Spinal cord (tissue), 10 donors: Measurements from ENCODE around the gene HOXB8. TPM values are rescaled to one million over a fixed set of nuclear protein-coding genes. Genes with fewer than 3 reads are reported as not detected.

ENCODE experiments used
- DNase-seq, 6 donors: peaks; one replicate each; pipeline versions ENCODE4 v3.0.0 to v3.0.0-alpha.2; 2013 to 2015; ENCODE audit warnings: low spot score in 6 of 6, low read depth in 4 of 6
- H3K27ac ChIP-seq: one replicate; pipeline ENCODE4 v1.5.1; 2013; ENCODE audit warnings: low read depth, low read length, control low read depth
- H3K27me3 ChIP-seq: one replicate; pipeline ENCODE4 v1.6.1; 2013; ENCODE audit warnings: low read length; ENCODE audit not compliant: control insufficient read depth, insufficient read depth
- H3K36me3 ChIP-seq: one replicate; pipeline ENCODE4 v1.6.1; 2013; ENCODE audit warnings: low read length; ENCODE audit not compliant: control insufficient read depth, insufficient read depth
- H3K4me1 ChIP-seq: one replicate; pipeline ENCODE4 v1.6.1; 2013; ENCODE audit warnings: low read length; ENCODE audit not compliant: control insufficient read depth, insufficient read depth
- H3K4me3 ChIP-seq: one replicate; pipeline ENCODE4 v1.5.1; 2013; ENCODE audit warnings: low read depth, low read length, control low read depth
- H3K9me3 ChIP-seq: one replicate; pipeline ENCODE4 v1.6.1; 2013; ENCODE audit warnings: low read length; ENCODE audit not compliant: control insufficient read depth, insufficient read depth
- WGBS: methylation state at CpG from one replicate; pipeline ENCODE4 v1.1.5; 2013; ENCODE audit warnings: missing lambda C conversion rate; ENCODE audit not compliant: insufficient coverage; 5-methylcytosine and 5-hydroxymethylcytosine counted together
- polyA plus RNA-seq, 2 donors: library from polyadenylated mRNA; unstranded; fragments of 120-200 nt; gene quantifications; one replicate each; pipeline ENCODE4 v1.2.1, GENCODE V29; 2013; ENCODE audit not compliant: insufficient read length in 2 of 2
- total RNA-seq, 2 donors: library from RNA; depleted of rRNA in 1 of 2; stranded (reverse); fragments of 120-200 nt in 1 of 2; fragments of >200 nt in 1 of 2; gene quantifications; one replicate each; pipeline versions ENCODE4 v1.2.3 to v1.2.4, GENCODE V29; 2013 to 2014
- donor health status: healthy.

The HOXB8 gene
- total and polyA plus RNA-seq, 4 donors, result 23.7 to 522 (median 305) TPM

DNA sequence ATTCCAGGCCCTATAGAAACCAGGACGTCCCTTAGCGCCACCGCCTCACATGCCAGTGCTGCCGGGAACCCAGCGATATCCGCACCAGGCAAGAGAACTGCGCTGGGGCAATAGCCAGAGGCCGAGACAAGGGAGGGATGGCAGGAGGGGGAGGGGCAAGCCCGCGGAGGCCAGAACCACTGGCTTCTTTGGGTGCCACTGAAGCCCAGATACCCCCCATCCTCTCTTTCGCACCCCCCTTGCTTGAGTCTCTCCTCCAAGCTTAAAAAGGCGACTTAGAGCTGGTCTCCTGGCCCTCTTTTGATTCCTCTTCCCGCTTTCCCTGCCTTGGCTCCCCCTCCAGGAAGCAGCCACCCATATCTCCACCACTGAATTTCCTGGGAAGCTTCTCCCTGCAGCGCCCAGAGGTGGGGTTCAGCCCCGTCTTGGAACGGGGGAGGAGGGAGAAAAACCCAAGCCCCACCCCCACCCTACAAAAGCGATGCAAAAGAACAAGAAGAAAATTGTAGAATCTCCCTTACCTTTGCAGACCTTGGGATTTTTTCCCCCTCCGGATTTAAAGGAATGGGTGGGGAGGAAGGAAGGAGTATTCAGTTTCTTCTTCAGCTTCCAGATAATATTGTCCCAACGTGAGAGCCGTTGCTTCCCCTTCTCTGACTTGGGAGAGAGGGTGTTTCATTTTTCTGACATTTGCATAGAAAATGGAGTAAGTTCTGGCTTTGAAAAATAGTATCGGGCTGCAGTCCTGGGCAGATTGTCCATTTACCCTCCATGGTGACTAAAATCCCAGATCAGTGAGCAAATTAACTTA, 10.9 kb downstream of the HOXB8 start:
- H3K27me3 ChIP-seq, result no peaks in the 10 kb centered on the region

DNA sequence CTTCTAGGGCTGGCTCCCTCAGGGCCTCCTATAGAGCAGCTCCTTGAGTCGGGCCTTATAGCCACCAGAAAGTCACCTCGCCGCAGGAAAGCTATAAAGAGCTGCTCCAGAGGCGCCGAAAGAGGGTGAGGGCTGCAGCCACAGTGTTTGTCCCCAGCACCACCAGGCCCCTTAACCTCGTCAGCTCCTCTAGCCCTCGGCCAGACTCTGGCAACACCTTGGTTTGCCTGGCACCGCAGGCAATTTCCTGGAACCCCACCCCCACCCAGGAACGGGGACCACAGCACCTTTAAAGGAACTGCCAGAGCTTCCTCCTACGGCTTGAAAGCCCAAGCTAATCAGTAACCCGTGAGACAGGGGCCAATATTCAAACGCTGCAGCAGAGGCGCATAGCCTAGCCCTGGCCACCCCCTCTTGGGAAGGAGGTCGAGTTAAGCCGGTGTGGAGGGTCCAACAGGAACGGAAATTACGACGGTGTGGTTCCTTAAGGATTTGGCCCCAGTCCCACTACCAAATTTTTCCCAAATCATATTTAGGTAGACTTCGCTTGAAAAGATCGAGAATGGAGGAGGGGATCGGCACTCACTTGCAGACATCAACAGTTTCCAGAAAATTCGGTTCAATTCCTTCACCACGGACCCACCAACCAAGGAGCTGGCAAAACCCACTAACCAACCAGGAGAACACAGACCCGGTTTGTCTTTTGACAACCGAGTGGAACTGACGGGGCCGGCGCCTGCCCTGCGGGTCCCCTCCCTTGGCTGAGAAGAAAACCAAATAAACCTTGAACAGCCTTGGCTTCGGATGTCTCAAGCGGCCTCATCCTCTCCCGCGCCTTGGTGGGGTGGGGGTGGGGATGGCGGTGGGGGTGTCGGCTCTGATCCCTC, 13.3 kb downstream of the HOXB8 start:
- Histone ChIP-seq H3K36me3 (peaks cover 19% of the 10 kb centered on the region), H3K27ac (peak overlapping the region; percentile 99), H3K4me3 (peak overlapping the region; percentile 94), H3K9me3 (no peaks in the 10 kb centered on the region), H3K27me3 (no peaks in the 10 kb centered on the region), H3K4me1 (peaks cover 64% of the 10 kb centered on the region)
- WGBS, result 9% methylated on average over 16 of the region's 35 CpGs
- DNase-seq, result peak in 1 of 6 donors; percentile 76

More for the DNA sequence above, 10.9 kb downstream of the HOXB8 start:
- DNase-seq, result peak in 1 of 6 donors; percentile 89
- Histone ChIP-seq H3K9me3 (no peaks in the 10 kb centered on the region), H3K4me1 (peaks cover 57% of the 10 kb centered on the region), H3K27ac (peak overlapping the region; percentile 99), H3K4me3 (peak overlapping the region; percentile 94), H3K36me3 (peaks cover 7% of the 10 kb centered on the region)
- WGBS, result 2% methylated on average over 14 of the region's 21 CpGs

DNA sequence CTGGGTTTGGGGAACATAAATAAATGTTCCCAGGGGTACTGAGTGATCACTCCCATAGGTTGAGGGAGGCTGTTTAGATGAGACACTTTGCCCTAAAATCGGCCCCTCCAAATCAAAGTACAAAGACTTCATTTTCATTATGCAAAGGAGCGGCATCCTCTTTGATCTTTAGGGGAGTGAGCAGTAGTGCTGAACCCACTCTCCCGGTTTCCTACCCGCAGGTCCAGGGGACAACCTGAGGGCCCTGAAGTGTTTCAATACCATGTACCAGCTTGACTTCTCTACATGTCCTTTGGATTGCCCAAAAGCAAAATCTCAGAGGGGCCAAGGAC, 13.9 kb downstream of the HOXB8 start:
- Histone ChIP-seq H3K4me1 (peaks cover 65% of the 10 kb centered on the region), H3K4me3 (peak overlapping the region; percentile 94), H3K9me3 (no peaks in the 10 kb centered on the region), H3K27ac (peak overlapping the region; percentile 99), H3K36me3 (peaks cover 25% of the 10 kb centered on the region), H3K27me3 (no peaks in the 10 kb centered on the region)
- WGBS, result 18% methylated on average over 3 of the region's 4 CpGs
- DNase-seq, result peak in 1 of 6 donors; percentile 78

GRCh38 chr17:48600244-48601098, 14.6 kb downstream of the HOXB8 start:
- Histone ChIP-seq H3K4me1 (peaks cover 65% of the 10 kb centered on the region), H3K27me3 (no peaks in the 10 kb centered on the region), H3K36me3 (peaks cover 29% of the 10 kb centered on the region), H3K4me3 (peak overlapping the region; percentile 94), H3K9me3 (no peaks in the 10 kb centered on the region), H3K27ac (peak overlapping the region; percentile 99)
- peak in 1 of 6 donors; percentile 81 for DNase-seq
- WGBS, result 19% methylated on average over 15 of the region's 17 CpGs

DNA sequence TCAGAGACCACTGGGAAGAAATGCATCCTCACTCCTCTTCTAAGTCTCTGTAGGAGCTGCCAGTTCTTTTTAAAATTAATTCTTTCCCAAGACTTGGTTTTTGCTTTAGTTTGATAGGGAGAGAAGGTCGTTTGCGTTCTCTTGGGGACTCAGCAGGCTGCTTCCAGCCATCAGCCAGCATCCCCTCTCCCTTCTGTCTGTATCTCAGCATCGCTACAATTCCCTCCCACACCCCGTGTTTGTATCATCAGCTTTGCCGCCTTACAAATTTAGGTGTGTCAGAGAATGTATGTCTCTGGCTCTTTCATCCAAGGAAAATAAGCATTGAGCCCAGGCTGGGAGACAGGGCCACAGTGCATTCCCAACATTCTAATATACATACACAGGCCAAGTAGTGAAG, 15.7 kb downstream of the HOXB8 start:
- H3K27me3 ChIP-seq, result no peaks in the 10 kb centered on the region
- no peaks in the 10 kb centered on the region for H3K9me3 ChIP-seq
- no CpG with 5 or more reads among the region's 5 CpGs for WGBS
- H3K4me1 ChIP-seq, result peaks cover 73% of the 10 kb centered on the region
- peak in 1 of 6 donors; percentile 84 for DNase-seq
- H3K4me3 ChIP-seq, result peak overlapping the region; percentile 94
- peak overlapping the region; percentile 99 for H3K27ac ChIP-seq
- peaks cover 40% of the 10 kb centered on the region for H3K36me3 ChIP-seq

DNA sequence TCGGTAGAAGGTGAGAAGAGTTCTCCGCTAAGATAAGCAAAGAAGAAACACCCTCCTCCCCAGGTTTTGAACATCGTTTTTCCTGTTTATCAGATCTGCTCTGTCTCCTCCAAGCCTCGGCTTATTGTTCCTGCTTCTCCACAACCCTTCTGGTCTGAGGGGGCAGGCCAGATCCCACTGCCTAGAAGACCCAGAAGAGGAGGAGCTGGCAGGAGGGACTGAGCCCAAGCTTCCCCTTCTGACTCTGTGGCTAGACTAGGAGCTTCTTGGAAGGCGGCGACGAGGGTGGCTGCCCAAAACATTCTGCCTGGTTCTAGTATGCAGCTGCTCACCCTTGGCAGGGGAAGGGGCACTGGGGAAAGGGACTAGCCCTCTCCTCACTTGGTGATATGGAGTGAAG, 16.4 kb downstream of the HOXB8 start:
- no peaks in the 10 kb centered on the region for H3K27me3 ChIP-seq
- H3K27ac ChIP-seq, result peak overlapping the region; percentile 99
- peaks cover 77% of the 10 kb centered on the region for H3K4me1 ChIP-seq
- no peak for DNase-seq
- peaks cover 43% of the 10 kb centered on the region for H3K36me3 ChIP-seq
- H3K4me3 ChIP-seq, result peak overlapping the region; percentile 94
- H3K9me3 ChIP-seq, result no peaks in the 10 kb centered on the region
- 14% methylated on average over 3 of the region's 7 CpGs for WGBS

GRCh38 chr17:48597778-48598631, 17.1 kb downstream of the HOXB8 start:
- Histone ChIP-seq H3K36me3 (peaks cover 47% of the 10 kb centered on the region), H3K4me1 (peaks cover 77% of the 10 kb centered on the region), H3K27me3 (no peaks in the 10 kb centered on the region), H3K27ac (peak overlapping the region; percentile 99), H3K9me3 (no peaks in the 10 kb centered on the region), H3K4me3 (peak overlapping the region; percentile 94)
- DNase-seq, result peak in 4 of 6 donors; percentile 79 to 97 (median 86)
- WGBS, result under 1% methylated on average over 53 of the region's 68 CpGs

GRCh38 chr17:48597528-48597777, 17.6 kb downstream of the HOXB8 start:
- Histone ChIP-seq H3K4me3 (peak overlapping the region; percentile 94), H3K27me3 (no peaks in the 10 kb centered on the region), H3K27ac (peak overlapping the region; percentile 99), H3K9me3 (no peaks in the 10 kb centered on the region), H3K4me1 (peaks cover 76% of the 10 kb centered on the region), H3K36me3 (peaks cover 47% of the 10 kb centered on the region)
- WGBS, result under 1% methylated on average over 16 of the region's 16 CpGs
- DNase-seq, result no peak
